Liver (tissue), 9 donors: ENCODE data around the gene MAP10. TPM values are rescaled to one million over a fixed set of nuclear protein-coding genes. Genes with fewer than 3 reads are reported as not detected.

ENCODE experiments used
- DNase-seq: peaks from one replicate; pipeline ENCODE4 v3.0.0-alpha.2; 2017; ENCODE audit warnings: low spot score
- H3K27ac ChIP-seq, 2 donors: one replicate each; pipeline ENCODE4 v1.7.0; 2013; ENCODE audit warnings: inconsistent platforms in 2 of 2, low read length in 2 of 2, control low read depth in 1 of 2, low read depth in 1 of 2, mild to moderate bottlenecking in 1 of 2
- H3K27me3 ChIP-seq, 4 donors: one replicate each; pipeline versions ENCODE4 v1.6.1 to v1.7.0; 2013; ENCODE audit warnings: low read length in 3 of 4, inconsistent platforms in 1 of 4, mild to moderate bottlenecking in 1 of 4, moderate library complexity in 1 of 4; ENCODE audit not compliant: control insufficient read depth in 4 of 4, insufficient read depth in 4 of 4
- H3K36me3 ChIP-seq, 4 donors: one replicate each; pipeline versions ENCODE4 v1.6.1 to v1.7.0; 2013; ENCODE audit warnings: low read length in 3 of 4, mild to moderate bottlenecking in 3 of 4, low read depth in 1 of 4, moderate library complexity in 1 of 4; ENCODE audit not compliant: control insufficient read depth in 4 of 4, insufficient read depth in 3 of 4
- H3K4me1 ChIP-seq, 4 donors: one replicate each; pipeline versions ENCODE4 v1.6.1 to v1.7.0; 2013; ENCODE audit warnings: low read length in 3 of 4, mild to moderate bottlenecking in 3 of 4, moderate library complexity in 1 of 4; ENCODE audit not compliant: control insufficient read depth in 4 of 4, insufficient read depth in 4 of 4
- H3K4me3 ChIP-seq, 3 donors: one replicate each; pipeline versions ENCODE4 v1.6.1 to v1.7.0; 2013; ENCODE audit warnings: low read length in 3 of 3, control low read depth in 1 of 3, low read depth in 1 of 3, mild to moderate bottlenecking in 1 of 3
- H3K9ac ChIP-seq, 2 donors: one replicate each; pipeline ENCODE4 v1.7.0; 2013; ENCODE audit warnings: low read length in 2 of 2, mild to moderate bottlenecking in 2 of 2, moderate library complexity in 2 of 2, control low read depth in 1 of 2, low read depth in 1 of 2
- H3K9me3 ChIP-seq, 4 donors: one replicate each; pipeline versions ENCODE4 v1.6.1 to v1.7.0; 2013; ENCODE audit warnings: low read length in 3 of 4; ENCODE audit not compliant: control insufficient read depth in 4 of 4
- ATF3 ChIP-seq: IDR thresholded peaks from 2 replicates; pipeline ENCODE4 v1.6.1; 2016; ENCODE audit warnings: antibody characterized with exemption
- CTCF ChIP-seq: fragments of 150-350 bp; IDR thresholded peaks from 2 replicates; pipeline ENCODE4 v1.5.1; 2017; ENCODE audit warnings: improper control_type of control experiment, low read depth, low read length; ENCODE audit not compliant: missing input control
- EGR1 ChIP-seq, 2 donors: IDR thresholded peaks; 2 replicates each; pipeline ENCODE4 v1.6.1; 2016 to 2018; ENCODE audit warnings: antibody characterized with exemption in 2 of 2, low read depth in 2 of 2
- FOXA1 ChIP-seq: IDR thresholded peaks from 2 replicates; pipeline ENCODE4 v1.6.1; 2016; ENCODE audit warnings: antibody characterized with exemption
- FOXA2 ChIP-seq: IDR thresholded peaks from 2 replicates; pipeline ENCODE4 v1.6.1; 2016; ENCODE audit warnings: antibody characterized with exemption
- GABPA ChIP-seq, 2 donors: IDR thresholded peaks in 1 of 2; conservative IDR thresholded peaks in 1 of 2; 2 replicates each; pipeline ENCODE4 v1.6.1; 2016; ENCODE audit warnings: antibody characterized with exemption in 2 of 2, mild to moderate bottlenecking in 1 of 2, moderate library complexity in 1 of 2
- HNF4A ChIP-seq, 2 donors: conservative IDR thresholded peaks; 2 replicates each; pipeline ENCODE4 v1.6.1; 2016; ENCODE audit warnings: antibody characterized with exemption in 2 of 2, mild to moderate bottlenecking in 2 of 2
- HNF4G ChIP-seq: IDR thresholded peaks from 2 replicates; pipeline ENCODE4 v1.6.1; 2016; ENCODE audit warnings: antibody characterized with exemption
- JUND ChIP-seq, 2 donors: IDR thresholded peaks; 2 replicates each; pipeline ENCODE4 v1.6.1; 2016; ENCODE audit warnings: antibody characterized with exemption in 2 of 2
- MAX ChIP-seq: IDR thresholded peaks from 2 replicates; pipeline ENCODE4 v1.6.1; 2016; ENCODE audit warnings: antibody characterized with exemption
- NR2F2 ChIP-seq: IDR thresholded peaks from 2 replicates; pipeline ENCODE4 v1.6.1; 2016; ENCODE audit warnings: antibody characterized with exemption
- RAD21 ChIP-seq, 2 donors: IDR thresholded peaks; 2 replicates each; pipeline ENCODE4 v1.6.1; 2016; ENCODE audit warnings: antibody characterized with exemption in 2 of 2, mild to moderate bottlenecking in 2 of 2
- REST ChIP-seq: IDR thresholded peaks from 2 replicates; pipeline ENCODE4 v1.6.1; 2016; ENCODE audit warnings: antibody characterized with exemption, mild to moderate bottlenecking
- RXRA ChIP-seq, 2 donors: IDR thresholded peaks; 2 replicates each; pipeline ENCODE4 v1.6.1; 2017 to 2018; ENCODE audit warnings: antibody characterized with exemption in 2 of 2, mild to moderate bottlenecking in 1 of 2
- SP1 ChIP-seq: IDR thresholded peaks from 2 replicates; pipeline ENCODE4 v1.6.1; 2018; ENCODE audit warnings: antibody characterized with exemption, mild to moderate bottlenecking
- TAF1 ChIP-seq: conservative IDR thresholded peaks from 2 replicates; pipeline ENCODE4 v1.6.1; 2016; ENCODE audit warnings: antibody characterized with exemption, mild to moderate bottlenecking
- YY1 ChIP-seq: IDR thresholded peaks from 2 replicates; pipeline ENCODE4 v1.6.1; 2016; ENCODE audit warnings: antibody characterized with exemption, mild to moderate bottlenecking
- ZBTB33 ChIP-seq: IDR thresholded peaks from 2 replicates; pipeline ENCODE4 v1.6.1; 2016; ENCODE audit warnings: antibody characterized with exemption
- WGBS: extraction: QIAGEN DNeasy Blood & Tissue Kit; methylation state at CpG from one replicate; pipeline ENCODE4 v1.1.7; 2013; 5-methylcytosine and 5-hydroxymethylcytosine counted together
- polyA plus RNA-seq, 2 donors: library from polyadenylated mRNA; stranded (reverse) in 1 of 2; unstranded in 1 of 2; fragments of 200-250 nt in 1 of 2; fragments of >200 nt in 1 of 2; fragmentation: Nextera tagmentation in 1 of 2; extraction: Ambion mirVana in 1 of 2; gene quantifications; one replicate each; pipeline versions ENCODE4 v1.2.1 to v1.2.3, GENCODE V29; 2013 to 2015
- total RNA-seq, 2 donors: library from RNA; depleted of rRNA; stranded (reverse); fragments of >200 nt; gene quantifications; one replicate each; pipeline ENCODE4 v1.2.3, GENCODE V29; 2014
- donor health status: healthy.
- donor health status: healthy.
- donor health status: healthy.
- donor health status: healthy.
- donor health status: healthy.

Gene MAP10
- total and polyA plus RNA-seq, 4 donors, result 0.96 to 2.7 (median 1.8) TPM

- Histone ChIP-seq H3K4me3 (no peak overlapping the region), H3K9ac (no peak overlapping the region), H3K27ac (no peak overlapping the region), H3K27me3 (no peaks in the 10 kb centered on the region), H3K36me3 (no peaks in the 10 kb centered on the region), H3K4me1 (no peaks in the 10 kb centered on the region), H3K9me3 (no peaks in the 10 kb centered on the region)
- 89% methylated on average over 2 of the region's 2 CpGs for WGBS
- TF ChIP-seq GABPA (IDR thresholded peaks at IDR 0.05 in 1 of 2, conservative IDR thresholded peaks at IDR 0.05 in 1 of 2) (no peak), EGR1 (IDR thresholded peaks at IDR 0.05; ENCODE audit: low read depth in 2 of 2) (no peak), FOXA2 (no peak), RXRA (IDR thresholded peaks at IDR 0.05) (no peak), NR2F2 (no peak), HNF4G (no peak), ATF3 (no peak), YY1 (no peak), HNF4A (conservative IDR thresholded peaks at IDR 0.05) (no peak), TAF1 (no peak), MAX (no peak), SP1 (no peak), REST (no peak), FOXA1 (no peak)
- DNase-seq, result no peak
These were observed 26.7 kb downstream of the MAP10 start for GRCh38 chr1:232831895-232832294.

GRCh38 chr1:232834066-232834465 is 28.9 kb downstream of the MAP10 start:
- Histone ChIP-seq H3K9ac (no peak overlapping the region), H3K27ac (no peak overlapping the region), H3K27me3 (no peaks in the 10 kb centered on the region), H3K4me1 (no peaks in the 10 kb centered on the region), H3K36me3 (no peaks in the 10 kb centered on the region), H3K9me3 (no peaks in the 10 kb centered on the region), H3K4me3 (no peak overlapping the region)
- 72% methylated on average over 3 of the region's 3 CpGs for WGBS
- no peak for TF ChIP-seq FOXA1
- TF ChIP-seq ATF3, result no peak
- TF ChIP-seq RXRA (IDR thresholded peaks at IDR 0.05), result no peak
- TF ChIP-seq ZBTB33, result no peak
- no peak for TF ChIP-seq REST
- TF ChIP-seq MAX, result no peak
- no peak for TF ChIP-seq GABPA (IDR thresholded peaks at IDR 0.05 in 1 of 2, conservative IDR thresholded peaks at IDR 0.05 in 1 of 2)
- no peak for TF ChIP-seq RAD21 (IDR thresholded peaks at IDR 0.05)
- TF ChIP-seq JUND (IDR thresholded peaks at IDR 0.05), result no peak
- TF ChIP-seq FOXA2, result no peak
- no peak for TF ChIP-seq YY1
- TF ChIP-seq NR2F2, result no peak
- TF ChIP-seq CTCF, result no peak
- no peak for TF ChIP-seq HNF4A (conservative IDR thresholded peaks at IDR 0.05)
- no peak for DNase-seq
